HUES6 (cell line): Measurements from ENCODE around the gene CCDC33.
"Not testable (repeated sequence)": the region's sequence is repeated elsewhere in the genome, so short reads cannot be mapped to it uniquely, and the experiment has no call there.

ENCODE experiments used
- H3K27ac ChIP-seq: 2 replicates; pipeline ENCODE4 v1.7.0; 2013; ENCODE audit warnings: low read depth, mild to moderate bottlenecking, low read length, inconsistent platforms
- H3K27me3 ChIP-seq: 2 replicates; pipeline ENCODE4 v1.6.1; 2013; ENCODE audit warnings: low read length; ENCODE audit not compliant: control insufficient read depth, insufficient read depth
- H3K36me3 ChIP-seq: 2 replicates; pipeline ENCODE4 v1.6.1; 2013; ENCODE audit warnings: low read length; ENCODE audit not compliant: control insufficient read depth, insufficient read depth
- H3K4me1 ChIP-seq: 2 replicates; pipeline ENCODE4 v1.6.1; 2013; ENCODE audit warnings: low read length; ENCODE audit not compliant: control insufficient read depth, insufficient read depth
- H3K4me3 ChIP-seq: 2 replicates; pipeline ENCODE4 v1.5.1; 2013; ENCODE audit warnings: low read depth, low read length
- H3K9ac ChIP-seq: one replicate; pipeline ENCODE4 v1.6.1; 2013; ENCODE audit warnings: mild to moderate bottlenecking, low read length
- H3K9me3 ChIP-seq: 2 replicates; pipeline ENCODE4 v1.6.1; 2013; ENCODE audit warnings: low read depth, low read length; ENCODE audit not compliant: control insufficient read depth, insufficient read depth

CCDC33 gene

GRCh38 chr15:74351670-74352069, 115.5 kb downstream of the CCDC33 start:
- Histone ChIP-seq H3K27me3 (no peaks in the 10 kb centered on the region), H3K27ac (no peak overlapping the region), H3K36me3 (peaks cover under 1% of the 10 kb centered on the region; the same call in 1 of the 2 replicates), H3K9me3 (peaks cover 10% of the 10 kb centered on the region; the same call in 1 of the 2 replicates), H3K4me3 (peak overlapping the region; percentile 35; the same call in 1 of the 2 replicates), H3K9ac (peak overlapping the region; percentile 31), H3K4me1 (peaks cover 14% of the 10 kb centered on the region)

- no peak overlapping the region for H3K9ac ChIP-seq
- no peak overlapping the region for H3K27ac ChIP-seq
- no peak overlapping the region for H3K4me3 ChIP-seq
- peaks cover 2% of the 10 kb centered on the region; the same call in 1 of the 2 replicates for H3K36me3 ChIP-seq
- peaks cover 14% of the 10 kb centered on the region for H3K4me1 ChIP-seq
- H3K9me3 ChIP-seq, result peaks cover 10% of the 10 kb centered on the region; the same call in 1 of the 2 replicates
- no peaks in the 10 kb centered on the region for H3K27me3 ChIP-seq
Observed at GRCh38 chr15:74352393-74352910, 116.3 kb downstream of the CCDC33 start.

GRCh38 chr15:74353992-74354391, 117.9 kb downstream of the CCDC33 start:
- not testable (repeated sequence) for H3K9me3 ChIP-seq, H3K9ac ChIP-seq, H3K27me3 ChIP-seq, H3K36me3 ChIP-seq, H3K4me3 ChIP-seq
- H3K27ac ChIP-seq, result peak overlapping the region; percentile 68; the same call in 1 of the 2 replicates
- peaks cover 21% of the 10 kb centered on the region for H3K4me1 ChIP-seq

GRCh38 chr15:74356050-74356449, 119.9 kb downstream of the CCDC33 start:
- H3K4me3 ChIP-seq, H3K9me3 ChIP-seq, H3K36me3 ChIP-seq, H3K27ac ChIP-seq, H3K27me3 ChIP-seq: not testable (repeated sequence)
- peaks cover 24% of the 10 kb centered on the region for H3K4me1 ChIP-seq
- H3K9ac ChIP-seq, result peak overlapping the region; percentile 11

- not testable (repeated sequence) for H3K9ac ChIP-seq, H3K27ac ChIP-seq, H3K27me3 ChIP-seq, H3K9me3 ChIP-seq, H3K4me3 ChIP-seq, H3K36me3 ChIP-seq
- H3K4me1 ChIP-seq, result peaks cover 19% of the 10 kb centered on the region
Observed at GRCh38 chr15:74357514-74357913, 121.4 kb downstream of the CCDC33 start.

- not testable (repeated sequence) for H3K27me3 ChIP-seq, H3K36me3 ChIP-seq, H3K9me3 ChIP-seq, H3K4me3 ChIP-seq
- peak overlapping the region; percentile 27 for H3K9ac ChIP-seq
- H3K4me1 ChIP-seq, result peaks cover 22% of the 10 kb centered on the region
- H3K27ac ChIP-seq, result peak overlapping the region; percentile 49; the same call in 1 of the 2 replicates
Observed at GRCh38 chr15:74359376-74359775, 123.2 kb downstream of the CCDC33 start.

GRCh38 chr15:74360855-74361254, 124.7 kb downstream of the CCDC33 start:
- not testable (repeated sequence) for H3K9ac ChIP-seq, H3K36me3 ChIP-seq, H3K27ac ChIP-seq, H3K4me3 ChIP-seq, H3K27me3 ChIP-seq, H3K9me3 ChIP-seq
- peaks cover 34% of the 10 kb centered on the region for H3K4me1 ChIP-seq

- H3K4me1 ChIP-seq, result peaks cover 40% of the 10 kb centered on the region
- H3K9me3 ChIP-seq, result no peaks in the 10 kb centered on the region; the same call in 1 of the 2 replicates
- no peak overlapping the region for H3K9ac ChIP-seq
- no peak overlapping the region for H3K4me3 ChIP-seq
- peaks cover 6% of the 10 kb centered on the region; the same call in 1 of the 2 replicates for H3K36me3 ChIP-seq
- peaks cover 5% of the 10 kb centered on the region; the same call in 1 of the 2 replicates for H3K27me3 ChIP-seq
- no peak overlapping the region for H3K27ac ChIP-seq
Observed at GRCh38 chr15:74362482-74362881, 126.4 kb downstream of the CCDC33 start.

GRCh38 chr15:74364936-74365597, 128.9 kb downstream of the CCDC33 start:
- H3K9ac ChIP-seq, result peak overlapping the region; percentile 79
- H3K9me3 ChIP-seq, result no peaks in the 10 kb centered on the region
- peak overlapping the region; percentile 55; the same call in 1 of the 2 replicates for H3K27ac ChIP-seq
- peak overlapping the region; percentile 70 for H3K4me3 ChIP-seq
- peaks cover 25% of the 10 kb centered on the region for H3K4me1 ChIP-seq
- peaks cover 5% of the 10 kb centered on the region; the same call in 1 of the 2 replicates for H3K27me3 ChIP-seq
- peaks cover 2% of the 10 kb centered on the region; the same call in 1 of the 2 replicates for H3K36me3 ChIP-seq

GRCh38 chr15:74365598-74366445, 129.7 kb downstream of the CCDC33 start:
- Histone ChIP-seq H3K27ac (peak overlapping the region; percentile 55; the same call in 1 of the 2 replicates), H3K36me3 (peaks cover 2% of the 10 kb centered on the region; the same call in 1 of the 2 replicates), H3K9me3 (no peaks in the 10 kb centered on the region), H3K9ac (peak overlapping the region; percentile 79), H3K4me1 (peaks cover 24% of the 10 kb centered on the region), H3K27me3 (peaks cover 5% of the 10 kb centered on the region; the same call in 1 of the 2 replicates), H3K4me3 (peak overlapping the region; percentile 70)
